Measurements from ENCODE around the gene MROH8. TPM values are rescaled to one million over a fixed set of nuclear protein-coding genes. Genes with fewer than 3 reads are reported as not detected.
"Not testable (repeated sequence)": the region's sequence is repeated elsewhere in the genome, so short reads cannot be mapped to it uniquely, and the experiment has no call there.

The MROH8 gene
- total RNA-seq, 1 donor from 2014 or later = 2.5 TPM

DNA sequence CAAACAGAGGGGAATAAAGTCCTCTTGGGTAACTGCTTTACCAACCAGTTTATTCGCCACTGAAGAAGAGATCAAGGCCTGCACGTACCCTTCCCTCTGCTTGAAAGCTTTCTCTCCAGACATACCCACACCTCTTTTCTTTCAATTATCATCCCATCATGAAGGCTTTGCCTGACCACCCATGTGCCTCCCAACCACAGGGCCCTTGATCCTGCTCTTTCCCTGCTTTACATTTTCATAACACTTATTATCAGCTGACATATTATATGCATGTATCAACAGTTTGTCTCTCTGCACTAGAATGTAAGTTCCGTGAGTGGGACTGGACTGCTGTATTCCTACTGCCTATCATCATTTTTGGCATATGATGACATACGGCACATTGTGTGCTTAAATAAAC lies 21.1 kb downstream of the MROH8 start:
- H3K27ac Mint-ChIP-seq (ENCODE audit: unreplicated experiment) = no peak overlapping the region
- no peak overlapping the region for H3K4me3 Mint-ChIP-seq (ENCODE audit: unreplicated experiment)
- peaks cover 3% of the 10 kb centered on the region for H3K27me3 Mint-ChIP-seq (ENCODE audit: low read depth)
- DNase-seq (ENCODE audit: low spot score) = no peak
- H3K9me3 Mint-ChIP-seq (ENCODE audit: low read depth) = no peaks in the 10 kb centered on the region
- peaks cover 6% of the 10 kb centered on the region for H3K36me3 Mint-ChIP-seq (ENCODE audit: low read depth)
- TF ChIP-seq, protein P1, sequence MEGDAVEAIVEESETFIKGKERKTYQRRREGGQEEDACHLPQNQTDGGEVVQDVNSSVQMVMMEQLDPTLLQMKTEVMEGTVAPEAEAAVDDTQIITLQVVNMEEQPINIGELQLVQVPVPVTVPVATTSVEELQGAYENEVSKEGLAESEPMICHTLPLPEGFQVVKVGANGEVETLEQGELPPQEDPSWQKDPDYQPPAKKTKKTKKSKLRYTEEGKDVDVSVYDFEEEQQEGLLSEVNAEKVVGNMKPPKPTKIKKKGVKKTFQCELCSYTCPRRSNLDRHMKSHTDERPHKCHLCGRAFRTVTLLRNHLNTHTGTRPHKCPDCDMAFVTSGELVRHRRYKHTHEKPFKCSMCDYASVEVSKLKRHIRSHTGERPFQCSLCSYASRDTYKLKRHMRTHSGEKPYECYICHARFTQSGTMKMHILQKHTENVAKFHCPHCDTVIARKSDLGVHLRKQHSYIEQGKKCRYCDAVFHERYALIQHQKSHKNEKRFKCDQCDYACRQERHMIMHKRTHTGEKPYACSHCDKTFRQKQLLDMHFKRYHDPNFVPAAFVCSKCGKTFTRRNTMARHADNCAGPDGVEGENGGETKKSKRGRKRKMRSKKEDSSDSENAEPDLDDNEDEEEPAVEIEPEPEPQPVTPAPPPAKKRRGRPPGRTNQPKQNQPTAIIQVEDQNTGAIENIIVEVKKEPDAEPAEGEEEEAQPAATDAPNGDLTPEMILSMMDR (IDR thresholded peaks at IDR 0.05) = no peak
- H3K4me1 Mint-ChIP-seq (ENCODE audit: low read depth) = no peaks in the 10 kb centered on the region

DNA sequence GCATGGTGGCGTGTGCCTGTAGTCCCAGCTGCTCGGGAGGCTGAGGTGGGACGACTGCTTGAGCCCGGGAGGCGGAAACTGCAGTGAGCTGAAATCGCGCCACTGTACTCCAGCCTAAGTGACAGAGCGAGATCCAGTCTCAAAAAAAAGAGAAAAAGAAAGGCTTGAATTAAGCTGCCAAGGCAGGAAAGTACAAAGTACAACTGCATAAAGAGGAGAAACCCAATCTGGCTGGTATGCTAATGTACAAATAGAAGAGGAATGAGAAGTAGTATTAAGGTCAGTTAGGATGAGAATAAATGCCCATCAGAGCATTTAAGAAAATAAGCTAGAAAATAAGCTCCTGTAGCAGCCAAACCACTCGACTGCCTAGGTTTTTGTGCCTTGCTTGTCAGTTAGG lies 23.4 kb downstream of the MROH8 start:
- H3K27ac Mint-ChIP-seq (ENCODE audit: unreplicated experiment) = no peak overlapping the region
- no peaks in the 10 kb centered on the region for H3K9me3 Mint-ChIP-seq (ENCODE audit: low read depth)
- H3K4me3 Mint-ChIP-seq (ENCODE audit: unreplicated experiment) = no peak overlapping the region
- TF ChIP-seq, protein P1 (IDR thresholded peaks at IDR 0.05) = no peak
- H3K27me3 Mint-ChIP-seq (ENCODE audit: low read depth) = no peaks in the 10 kb centered on the region
- peaks cover 10% of the 10 kb centered on the region for H3K36me3 Mint-ChIP-seq (ENCODE audit: low read depth)
- no peaks in the 10 kb centered on the region for H3K4me1 Mint-ChIP-seq (ENCODE audit: low read depth)
- no peak for DNase-seq (ENCODE audit: low spot score)

DNA sequence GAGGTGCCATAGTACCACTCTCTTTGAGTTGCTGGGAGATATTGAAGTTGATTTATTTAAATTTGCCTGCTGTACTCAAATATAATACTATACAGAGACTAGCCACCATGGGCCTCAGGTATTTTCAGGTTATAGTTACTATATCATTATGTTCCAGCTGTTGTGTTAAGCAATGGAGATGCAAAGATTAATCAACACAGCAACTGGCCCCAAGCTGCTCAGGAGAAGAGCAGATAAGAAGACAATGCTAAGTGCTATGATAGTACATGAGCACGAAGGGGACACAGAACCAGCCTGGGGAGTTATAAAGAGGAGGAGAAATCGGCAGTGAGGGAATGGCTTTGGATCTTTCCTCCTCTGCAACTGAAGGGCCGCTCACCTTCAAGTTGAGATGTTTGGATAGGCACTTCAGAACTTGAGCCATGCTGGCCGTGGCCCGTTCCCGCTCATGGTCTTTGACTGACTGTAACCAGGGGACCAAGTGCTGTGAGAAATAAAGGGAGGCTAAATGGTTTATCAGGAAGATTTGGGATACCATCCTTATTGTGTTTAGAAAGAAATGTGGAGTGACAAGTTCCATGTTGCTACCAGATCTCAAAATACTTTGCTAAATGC lies 24.6 kb downstream of the MROH8 start:
- Mint-ChIP-seq H3K4me1 (ENCODE audit: low read depth) (no peaks in the 10 kb centered on the region), H3K27me3 (ENCODE audit: low read depth) (no peaks in the 10 kb centered on the region), H3K9me3 (ENCODE audit: low read depth) (no peaks in the 10 kb centered on the region)

DNA sequence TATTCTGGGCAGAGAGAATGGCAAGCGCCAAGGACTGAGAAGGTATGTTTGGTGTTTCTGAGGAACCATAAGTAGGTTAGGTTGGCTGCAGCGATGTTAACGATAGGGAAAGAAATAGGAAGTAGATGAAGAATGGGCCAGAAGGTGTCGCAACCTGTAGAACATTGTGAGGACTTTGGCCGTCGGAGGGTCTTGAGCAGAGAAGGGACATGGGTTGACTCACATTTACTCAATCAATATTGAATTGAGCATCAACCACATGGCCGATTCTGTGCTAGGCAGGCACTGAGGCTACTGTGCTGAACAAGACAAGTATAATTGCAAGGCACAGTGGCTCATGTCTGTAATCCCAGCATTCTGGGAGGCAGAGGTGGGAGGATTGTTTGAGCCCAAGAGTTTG lies 27.1 kb downstream of the MROH8 start:
- TF ChIP-seq, protein P1 (IDR thresholded peaks at IDR 0.05) = no peak
- Mint-ChIP-seq H3K27ac (ENCODE audit: unreplicated experiment) (no peak overlapping the region), H3K4me3 (ENCODE audit: unreplicated experiment) (no peak overlapping the region), H3K36me3 (ENCODE audit: low read depth) (peaks cover 8% of the 10 kb centered on the region), H3K27me3 (ENCODE audit: low read depth) (no peaks in the 10 kb centered on the region), H3K9me3 (ENCODE audit: low read depth) (no peaks in the 10 kb centered on the region), H3K4me1 (ENCODE audit: low read depth) (no peaks in the 10 kb centered on the region)
- DNase-seq (ENCODE audit: low spot score) = no peak

More for the DNA sequence above, 24.6 kb downstream of the MROH8 start:
- Mint-ChIP-seq H3K4me3 (ENCODE audit: unreplicated experiment) (no peak overlapping the region), H3K27ac (ENCODE audit: unreplicated experiment) (no peak overlapping the region), H3K36me3 (ENCODE audit: low read depth) (peaks cover 10% of the 10 kb centered on the region)
- TF ChIP-seq, protein P1 (IDR thresholded peaks at IDR 0.05) = no peak
- DNase-seq (ENCODE audit: low spot score) = no peak

DNA sequence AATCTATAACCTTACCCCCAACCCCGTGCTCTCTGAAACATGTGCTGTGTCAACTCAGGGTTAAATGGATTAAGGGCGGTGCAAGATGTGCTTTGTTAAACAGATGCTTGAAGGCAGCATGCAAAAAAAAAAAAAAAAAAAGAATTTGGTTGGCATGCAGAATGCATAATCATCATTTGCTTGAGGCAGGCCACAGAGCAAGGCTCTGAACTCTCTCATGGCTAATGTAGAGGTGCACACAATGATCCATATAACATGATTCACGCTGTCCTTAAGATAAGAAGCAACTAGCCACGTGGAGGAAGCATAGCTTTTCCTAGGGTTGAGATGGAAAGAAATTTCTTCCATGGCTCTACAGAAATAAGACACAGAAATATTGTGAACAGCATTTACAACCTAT lies 27.8 kb downstream of the MROH8 start:
- Mint-ChIP-seq H3K27ac (ENCODE audit: unreplicated experiment) (no peak overlapping the region), H3K36me3 (ENCODE audit: low read depth) (peaks cover 8% of the 10 kb centered on the region), H3K27me3 (ENCODE audit: low read depth) (no peaks in the 10 kb centered on the region), H3K9me3 (ENCODE audit: low read depth) (no peaks in the 10 kb centered on the region), H3K4me1 (ENCODE audit: low read depth) (no peaks in the 10 kb centered on the region), H3K4me3 (ENCODE audit: unreplicated experiment) (no peak overlapping the region)
- TF ChIP-seq, protein P1 (IDR thresholded peaks at IDR 0.05) = no peak
- DNase-seq (ENCODE audit: low spot score) = no peak

DNA sequence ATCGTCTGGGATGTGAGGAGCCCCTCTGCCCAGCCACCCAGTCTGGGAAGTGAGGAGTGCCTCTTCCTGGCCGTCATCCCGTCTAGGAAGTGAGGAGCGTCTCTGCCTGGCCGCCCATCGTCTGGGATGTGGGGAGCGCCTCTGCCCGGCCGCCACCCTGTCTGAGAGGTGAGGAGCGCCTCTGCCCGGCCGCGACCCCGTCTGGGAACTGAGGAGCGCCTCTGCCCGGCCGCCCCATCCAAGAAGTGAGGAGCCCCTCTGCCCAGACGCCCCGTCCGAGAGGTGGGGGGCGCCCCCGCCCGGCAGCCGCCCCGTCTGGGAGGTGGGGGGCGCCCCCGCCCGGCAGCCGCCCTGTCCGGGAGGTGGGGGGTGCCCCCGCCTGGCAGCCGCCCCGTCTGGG lies 28.5 kb downstream of the MROH8 start:
- H3K27me3 Mint-ChIP-seq (ENCODE audit: low read depth); H3K27ac Mint-ChIP-seq (ENCODE audit: unreplicated experiment); H3K9me3 Mint-ChIP-seq (ENCODE audit: low read depth); H3K4me3 Mint-ChIP-seq (ENCODE audit: unreplicated experiment); H3K4me1 Mint-ChIP-seq (ENCODE audit: low read depth); H3K36me3 Mint-ChIP-seq (ENCODE audit: low read depth); DNase-seq (ENCODE audit: low spot score): not testable (repeated sequence)

Measured in chondrocyte (in vitro differentiated cells).